K562 (cell line): ENCODE measurements around the gene RNF19B. TPM values are rescaled to one million over a fixed set of nuclear protein-coding genes. Genes with fewer than 3 reads are reported as not detected.
A peak's percentile ranks its signal among the peaks of the same experiment; 100 is the strongest.

Experiments
- CHD7 ChIP-seq: fragments of 200-600 bp; sonication (generic); IDR thresholded peaks from one replicate; pipeline ENCODE4 v1.6.1; 2012; ENCODE audit warnings: mild to moderate bottlenecking, low read depth, low read length, inconsistent platforms
- CREB3L1 ChIP-seq: fragments of 450-650 bp; IDR thresholded peaks from 2 replicates; pipeline ENCODE4 v1.6.1; 2014; ENCODE audit warnings: low read depth, mild to moderate bottlenecking, moderate library complexity, borderline replicate concordance
- FIP1L1 ChIP-seq: fragments of 200-400 bp; formaldehyde crosslinking; IDR thresholded peaks from 2 replicates; pipeline ENCODE4 v1.6.1; 2018; ENCODE audit warnings: mild to moderate bottlenecking, low read depth, low read length; ENCODE audit not compliant: poor library complexity, severe bottlenecking
- MAX ChIP-seq: sonication (generic); formaldehyde crosslinking; IDR thresholded peaks from 2 replicates; pipeline ENCODE4 v1.9.0; 2022; ENCODE audit warnings: mild to moderate bottlenecking, missing genetic modification reagents
- NFE2 ChIP-seq: IDR thresholded peaks from 2 replicates; pipeline ENCODE4 v1.6.1; 2014; ENCODE audit warnings: antibody characterized with exemption, low read depth
- NR2C2 ChIP-seq, 2 experiments: fragments of 200-800 bp in 1 of 2; sonication (Bioruptor generic) in 1 of 2; sonication (generic) in 1 of 2; formaldehyde crosslinking in 1 of 2; IDR thresholded peaks; 2 replicates each; pipeline versions ENCODE4 v1.6.1 to v1.8.0; 2016 to 2022; ENCODE audit warnings: mild to moderate bottlenecking in 1 of 2, missing compliant biosample characterization in 1 of 2, missing genetic modification characterization in 1 of 2, missing genetic modification reagents in 1 of 2
- POU5F1 ChIP-seq: fragments of 150-350 bp; IDR thresholded peaks from 2 replicates; pipeline ENCODE4 v1.6.1; 2014; ENCODE audit warnings: borderline replicate concordance, low read length, low read depth, mild to moderate bottlenecking; ENCODE audit not compliant: partially characterized antibody
- SREBF1 ChIP-seq: fragments of 150-350 bp; IDR thresholded peaks from 2 replicates; pipeline ENCODE4 v1.6.1; 2014; ENCODE audit warnings: antibody characterized with exemption, low read depth, low read length, borderline replicate concordance
- SRSF9 ChIP-seq: fragments of 200-400 bp; formaldehyde crosslinking; IDR thresholded peaks from 2 replicates; pipeline ENCODE4 v1.6.1; 2017; ENCODE audit warnings: low read depth, low read length, borderline replicate concordance
- TRIM28 ChIP-seq: fragments of 450-650 bp; IDR thresholded peaks from 2 replicates; pipeline ENCODE4 v1.6.1; 2017
- ZKSCAN3 ChIP-seq: fragments of 250-450 bp; sonication (Bioruptor Pico); IDR thresholded peaks from 2 replicates; pipeline ENCODE4 v1.4.0; 2020
- ZNF133 ChIP-seq: fragments of 250-450 bp; sonication (Bioruptor Pico); IDR thresholded peaks from 2 replicates; pipeline ENCODE4 v1.4.0; 2020; ENCODE audit warnings: mild to moderate bottlenecking
- ZNF699 ChIP-seq: fragments of 250-450 bp; sonication (Bioruptor Pico); IDR thresholded peaks from 2 replicates; pipeline ENCODE4 v1.8.0; 2021; ENCODE audit warnings: mild to moderate bottlenecking, moderate library complexity; ENCODE audit not compliant: insufficient replicate concordance
- polyA plus RNA-seq, 8 experiments: library from polyadenylated mRNA; depleted of rRNA in 4 of 8; stranded (reverse) in 5 of 8; unstranded in 3 of 8; fragments of >200 nt; fragmentation: Nextera tagmentation in 2 of 8; fragmentation: Illumina TruSeq in 1 of 8; extraction: Ambion mirVana in 2 of 8; extraction: Trizol in 1 of 8; gene quantifications; 2 replicates each; pipeline versions ENCODE4 v1.2.1 to v1.2.3, GENCODE V29; 2011 to 2014; ENCODE audit warnings: inconsistent platforms in 1 of 8, missing spikeins in 1 of 8
- total RNA-seq, 7 experiments: library from RNA; depleted of rRNA in 6 of 7; stranded (reverse); fragments of >200 nt in 6 of 7; fragmentation: Illumina TruSeq in 2 of 7; extraction: Trizol in 2 of 7; gene quantifications; 2 replicates each; pipeline versions ENCODE4 v1.2.1 to v1.2.3, GENCODE V29; 2011 to 2021; ENCODE audit warnings: low replicate concordance in 1 of 7

RNF19B gene
- total and polyA plus RNA-seq, 9 of the 15 experiments (the other 6 are each of a cell fraction or from before 2014, with no cell fraction given): 2.6 to 14.9 (median 10.1) TPM

GRCh38 chr1:32964461-32965250, at the start of gene RNF19B (continued):
- TF ChIP-seq SRSF9 (no peak), TRIM28 (no peak), ZNF699 (CRISPR knock-in tag) (no peak), CHD7 (no peak), NFE2 (0 out of 2 replicates have a peak, but pooled peaks have one; percentile 2), ZKSCAN3 (CRISPR knock-in tag) (no peak), NR2C2 (CRISPR knock-in tag; IDR thresholded peaks at IDR 0.05) (0 out of 2 replicates have a peak, but pooled peaks have one; percentile 31), NR2C2 (tag; IDR thresholded peaks at IDR 0.05) (no peak), CREB3L1 (peak; percentile 46; the same call in 1 of the 2 replicates), FIP1L1 (peak; percentile 83), ZNF133 (CRISPR knock-in tag) (0 out of 2 replicates have a peak, but pooled peaks have one; percentile 34), SREBF1 (no peak), POU5F1 (no peak), MAX (CRISPR knock-in tag) (peak; percentile 52)
